Osteocyte (in vitro differentiated cells): ENCODE measurements around the gene PDZRN3. TPM values are rescaled to one million over a fixed set of nuclear protein-coding genes. Genes with fewer than 3 reads are reported as not detected.

Experiments
- DNase-seq: peaks from one replicate; pipeline ENCODE4 v3.0.0; 2021; ENCODE audit warnings: mixed read lengths; ENCODE audit not compliant: unreplicated experiment; ENCODE audit errors: extremely low spot score
- H3K27ac Mint-ChIP-seq: one replicate; pipeline ENCODE4 v1.8.0; 2021; ENCODE audit warnings: mild to moderate bottlenecking, mixed read lengths; ENCODE audit not compliant: unreplicated experiment
- H3K27me3 Mint-ChIP-seq: one replicate; pipeline ENCODE4 v1.8.0; 2021; ENCODE audit warnings: mixed read lengths; ENCODE audit not compliant: unreplicated experiment
- H3K36me3 Mint-ChIP-seq: one replicate; pipeline ENCODE4 v1.8.0; 2021; ENCODE audit warnings: mixed read lengths; ENCODE audit not compliant: unreplicated experiment
- H3K4me1 Mint-ChIP-seq: one replicate; pipeline ENCODE4 v1.8.0; 2021; ENCODE audit warnings: mixed read lengths; ENCODE audit not compliant: unreplicated experiment
- H3K4me3 Mint-ChIP-seq: one replicate; pipeline ENCODE4 v1.8.0; 2021; ENCODE audit warnings: mild to moderate bottlenecking, moderate library complexity, mixed read lengths; ENCODE audit not compliant: unreplicated experiment
- H3K9me3 Mint-ChIP-seq: one replicate; pipeline ENCODE4 v1.8.0; 2021; ENCODE audit warnings: mixed read lengths; ENCODE audit not compliant: unreplicated experiment
- total RNA-seq: library from RNA; stranded (reverse); gene quantifications from 2 replicates; pipeline ENCODE4 v1.2.1, GENCODE V29; 2021
- TF ChIP-seq, protein P1 (sequence below): fragments of 200-600 bp; sonication (generic); IDR thresholded peaks from 2 replicates; pipeline ENCODE4 v1.5.0; 2021; ENCODE audit warnings: antibody characterized with exemption, mild to moderate bottlenecking, moderate library complexity

Gene PDZRN3
- total RNA-seq, 1 donor from 2014 or later = 34.1 TPM

DNA sequence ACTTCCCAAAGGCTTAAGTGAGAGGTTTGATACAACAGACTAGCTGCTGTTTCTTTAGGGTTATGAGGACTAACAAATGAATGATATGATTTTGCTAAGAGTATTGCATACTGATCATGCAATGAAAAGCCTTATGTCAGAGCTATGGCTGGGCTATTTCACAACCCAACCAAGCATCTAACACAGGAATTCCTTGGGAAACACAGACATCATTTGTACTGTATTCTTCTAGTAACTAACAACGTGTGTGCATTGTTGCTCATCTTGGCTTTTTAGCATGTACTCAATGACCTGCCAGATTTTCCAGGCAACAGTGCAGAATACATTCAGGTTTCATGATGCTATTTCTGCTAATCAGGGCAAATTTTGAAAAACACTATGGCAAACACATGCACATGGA, 19.3 kb downstream of the PDZRN3 start:
- H3K27me3 Mint-ChIP-seq = no peaks in the 10 kb centered on the region
- no peak for DNase-seq
- H3K36me3 Mint-ChIP-seq = peaks cover 15% of the 10 kb centered on the region
- TF ChIP-seq, protein P1, sequence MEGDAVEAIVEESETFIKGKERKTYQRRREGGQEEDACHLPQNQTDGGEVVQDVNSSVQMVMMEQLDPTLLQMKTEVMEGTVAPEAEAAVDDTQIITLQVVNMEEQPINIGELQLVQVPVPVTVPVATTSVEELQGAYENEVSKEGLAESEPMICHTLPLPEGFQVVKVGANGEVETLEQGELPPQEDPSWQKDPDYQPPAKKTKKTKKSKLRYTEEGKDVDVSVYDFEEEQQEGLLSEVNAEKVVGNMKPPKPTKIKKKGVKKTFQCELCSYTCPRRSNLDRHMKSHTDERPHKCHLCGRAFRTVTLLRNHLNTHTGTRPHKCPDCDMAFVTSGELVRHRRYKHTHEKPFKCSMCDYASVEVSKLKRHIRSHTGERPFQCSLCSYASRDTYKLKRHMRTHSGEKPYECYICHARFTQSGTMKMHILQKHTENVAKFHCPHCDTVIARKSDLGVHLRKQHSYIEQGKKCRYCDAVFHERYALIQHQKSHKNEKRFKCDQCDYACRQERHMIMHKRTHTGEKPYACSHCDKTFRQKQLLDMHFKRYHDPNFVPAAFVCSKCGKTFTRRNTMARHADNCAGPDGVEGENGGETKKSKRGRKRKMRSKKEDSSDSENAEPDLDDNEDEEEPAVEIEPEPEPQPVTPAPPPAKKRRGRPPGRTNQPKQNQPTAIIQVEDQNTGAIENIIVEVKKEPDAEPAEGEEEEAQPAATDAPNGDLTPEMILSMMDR = no peak
- no peak overlapping the region for H3K27ac Mint-ChIP-seq
- no peak overlapping the region for H3K4me3 Mint-ChIP-seq
- no peaks in the 10 kb centered on the region for H3K9me3 Mint-ChIP-seq
- peaks cover 32% of the 10 kb centered on the region for H3K4me1 Mint-ChIP-seq

DNA sequence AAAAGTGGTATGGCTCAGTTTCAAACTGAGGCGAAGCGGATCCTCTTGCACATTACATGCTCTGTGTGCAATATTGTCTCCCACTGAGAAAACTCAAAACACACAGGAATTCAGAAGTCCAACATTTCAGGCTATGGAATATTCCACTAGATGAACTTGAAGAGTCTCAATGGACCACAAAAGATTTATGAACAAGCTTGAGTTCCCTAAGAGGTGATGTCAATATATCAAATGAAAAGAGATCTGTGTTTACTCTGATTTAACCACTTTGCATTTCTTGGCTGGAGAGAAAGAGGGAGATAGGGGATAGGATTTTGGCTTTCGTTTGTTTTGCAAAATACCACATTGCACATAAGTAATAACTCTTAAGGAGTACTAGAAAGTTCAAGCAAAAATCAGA, 20.3 kb downstream of the PDZRN3 start:
- peaks cover 15% of the 10 kb centered on the region for H3K36me3 Mint-ChIP-seq
- H3K27ac Mint-ChIP-seq = no peak overlapping the region
- H3K4me3 Mint-ChIP-seq = no peak overlapping the region
- DNase-seq = no peak
- TF ChIP-seq, protein P1 = no peak
- H3K27me3 Mint-ChIP-seq = no peaks in the 10 kb centered on the region
- H3K4me1 Mint-ChIP-seq = peaks cover 34% of the 10 kb centered on the region
- no peaks in the 10 kb centered on the region for H3K9me3 Mint-ChIP-seq

DNA sequence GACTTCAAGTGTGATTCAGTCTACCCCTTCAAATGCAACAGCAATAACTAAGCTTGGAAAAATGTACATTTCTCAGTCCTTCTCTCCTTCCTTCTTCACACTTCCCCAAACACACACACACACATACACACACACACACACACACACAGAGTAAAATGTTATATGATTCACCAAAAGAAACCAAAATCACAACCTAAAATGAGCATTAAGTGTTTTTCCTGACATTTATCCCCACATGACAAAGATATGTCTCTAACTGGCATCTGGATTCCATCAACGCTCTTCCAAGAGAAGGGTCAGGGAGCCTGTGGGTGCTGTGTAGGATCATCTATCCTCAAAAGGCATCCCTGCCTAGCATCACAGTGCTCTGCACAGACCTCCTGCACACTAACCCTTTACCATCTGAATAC, 21.0 kb downstream of the PDZRN3 start:
- H3K36me3 Mint-ChIP-seq = peaks cover 18% of the 10 kb centered on the region
- H3K4me3 Mint-ChIP-seq = no peak overlapping the region
- DNase-seq = no peak
- peaks cover 34% of the 10 kb centered on the region for H3K4me1 Mint-ChIP-seq
- TF ChIP-seq, protein P1 = no peak
- H3K27ac Mint-ChIP-seq = no peak overlapping the region
- no peaks in the 10 kb centered on the region for H3K27me3 Mint-ChIP-seq
- H3K9me3 Mint-ChIP-seq = no peaks in the 10 kb centered on the region

DNA sequence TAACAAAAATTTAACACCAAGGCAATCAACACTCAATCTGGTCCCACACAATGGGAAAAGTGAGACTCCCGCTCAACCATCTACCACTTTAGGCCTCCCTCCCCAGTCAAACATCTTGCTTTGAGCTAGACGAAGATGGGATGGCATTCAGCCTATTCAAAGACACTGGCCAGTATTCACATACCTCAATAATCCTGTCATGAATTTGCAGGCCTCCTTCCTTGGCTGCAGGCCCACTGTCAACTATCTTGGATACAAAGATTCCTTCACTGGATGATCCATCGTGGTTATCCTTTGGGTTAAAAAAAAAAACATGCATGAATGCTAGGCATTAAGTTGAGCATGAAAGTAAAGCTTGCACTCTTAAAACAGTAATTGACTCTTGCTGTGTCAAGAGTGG, 22.6 kb downstream of the PDZRN3 start:
- peaks cover 31% of the 10 kb centered on the region for H3K4me1 Mint-ChIP-seq
- H3K4me3 Mint-ChIP-seq = no peak overlapping the region
- no peaks in the 10 kb centered on the region for H3K9me3 Mint-ChIP-seq
- peaks cover 17% of the 10 kb centered on the region for H3K36me3 Mint-ChIP-seq
- TF ChIP-seq, protein P1 = no peak
- H3K27me3 Mint-ChIP-seq = no peaks in the 10 kb centered on the region
- no peak overlapping the region for H3K27ac Mint-ChIP-seq
- DNase-seq = no peak

DNA sequence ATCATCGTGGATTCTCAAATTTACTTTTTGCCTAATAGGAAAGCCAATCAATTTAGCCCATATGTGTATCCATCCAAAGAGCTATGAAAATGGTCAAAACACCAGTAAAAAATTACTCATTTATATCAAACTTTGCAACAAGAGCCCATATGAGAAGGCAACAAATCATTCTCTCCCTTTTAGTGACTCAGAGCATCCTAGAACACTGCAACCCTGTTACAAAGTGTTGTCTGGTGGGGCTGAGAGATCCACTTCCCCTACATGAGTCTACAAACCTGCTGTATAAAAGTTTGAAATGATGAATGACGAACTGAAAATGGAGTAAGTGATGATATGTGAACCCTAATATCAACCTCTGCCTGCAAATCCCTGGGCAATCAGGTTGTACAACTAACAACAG, 23.3 kb downstream of the PDZRN3 start:
- DNase-seq = no peak
- peaks cover 33% of the 10 kb centered on the region for H3K4me1 Mint-ChIP-seq
- peaks cover 18% of the 10 kb centered on the region for H3K36me3 Mint-ChIP-seq
- H3K4me3 Mint-ChIP-seq = no peak overlapping the region
- TF ChIP-seq, protein P1 = no peak
- H3K27ac Mint-ChIP-seq = peak overlapping the region; percentile 66
- H3K9me3 Mint-ChIP-seq = peaks cover under 1% of the 10 kb centered on the region
- H3K27me3 Mint-ChIP-seq = no peaks in the 10 kb centered on the region
